GM12892 (cell line): Measurements from ENCODE around the gene SEMA6B.

Experiments
- DNase-seq: peaks from one replicate; pipeline ENCODE4 v3.0.0; 2011; ENCODE audit not compliant: insufficient read length
- FAIRE-seq: peaks from 2 replicates; lab custom pipeline; 2011; peaks lifted over from hg19 to GRCh38; lab: Jason Lieb, UNC
- POLR2A ChIP-seq: IDR thresholded peaks from 2 replicates; pipeline ENCODE4 v1.6.1; 2011; ENCODE audit warnings: low read depth, low read length, control low read depth
- POLR2AphosphoS5 ChIP-seq: IDR thresholded peaks from 2 replicates; pipeline ENCODE4 v1.6.1; 2011; ENCODE audit warnings: low read depth, low read length, control low read depth
- TAF1 ChIP-seq: IDR thresholded peaks from 2 replicates; pipeline ENCODE4 v1.6.1; 2011; ENCODE audit warnings: low read depth, mild to moderate bottlenecking, control low read depth, low read length, borderline replicate concordance

SEMA6B gene

GRCh38 chr19:4523306-4524110 lies 36.0 kb downstream of the SEMA6B start:
- TF ChIP-seq POLR2AphosphoS5 = no peak
- no peak for TF ChIP-seq TAF1
- TF ChIP-seq POLR2A = no peak
- peak; percentile 54 for DNase-seq
- no peak for FAIRE-seq

- TF ChIP-seq TAF1 = no peak
- no peak for TF ChIP-seq POLR2AphosphoS5
- no peak for TF ChIP-seq POLR2A
- DNase-seq (no peak), FAIRE-seq (no peak)
Observed at GRCh38 chr19:4522291-4523002, 37.0 kb downstream of the SEMA6B start.

GRCh38 chr19:4521888-4522242 lies 37.6 kb downstream of the SEMA6B start:
- no peak for DNase-seq
- TF ChIP-seq POLR2AphosphoS5 = no peak
- no peak for TF ChIP-seq POLR2A
- FAIRE-seq = no peak

GRCh38 chr19:4521170-4521887 lies 38.2 kb downstream of the SEMA6B start:
- TF ChIP-seq TAF1 (no peak), POLR2A (no peak), POLR2AphosphoS5 (no peak)
- DNase-seq = no peak
- no peak for FAIRE-seq

- DNase-seq (no peak), FAIRE-seq (no peak)
- TF ChIP-seq POLR2AphosphoS5 = no peak
- no peak for TF ChIP-seq POLR2A
- no peak for TF ChIP-seq TAF1
Observed at GRCh38 chr19:4519521-4520277, 39.8 kb downstream of the SEMA6B start.

- no peak for FAIRE-seq
- no peak for DNase-seq
- TF ChIP-seq POLR2A (no peak), TAF1 (no peak), POLR2AphosphoS5 (no peak)
Observed at GRCh38 chr19:4519172-4519496, 40.4 kb downstream of the SEMA6B start.

GRCh38 chr19:4518345-4519171 lies 40.9 kb downstream of the SEMA6B start, which contains the start of gene PLIN4:
TSS of gene PLIN4 (minus strand) at chr19:4518486. CDS start at chr19:4518272, 214 bp downstream.
- DNase-seq (no peak), FAIRE-seq (no peak)
- TF ChIP-seq TAF1 (no peak), POLR2A (no peak), POLR2AphosphoS5 (no peak)

- TF ChIP-seq POLR2AphosphoS5 (no peak), POLR2A (no peak), TAF1 (no peak)
- DNase-seq = no peak
- no peak for FAIRE-seq
Observed at GRCh38 chr19:4517451-4518057, 41.9 kb downstream of the SEMA6B start.

- TF ChIP-seq POLR2AphosphoS5 (no peak), POLR2A (no peak), TAF1 (no peak)
- DNase-seq (no peak), FAIRE-seq (no peak)
Observed at GRCh38 chr19:4516939-4517300, 42.6 kb downstream of the SEMA6B start.

- FAIRE-seq (no peak), DNase-seq (no peak)
- TF ChIP-seq POLR2AphosphoS5 (no peak), TAF1 (no peak), POLR2A (no peak)
Observed at GRCh38 chr19:4516199-4516938, 43.1 kb downstream of the SEMA6B start.
